Left colon (tissue), 2 donors: ENCODE results near the gene VSTM4. TPM values are rescaled to one million over a fixed set of nuclear protein-coding genes. Genes with fewer than 3 reads are reported as not detected.

Experiments used
- ATAC-seq: fragments of 200-7000 bp; cut with Tn5 transposase; one replicate; pipeline ENCODE4 v1.9.1; 2020; ENCODE audit warnings: mild to moderate bottlenecking, moderate library complexity
- DNase-seq, 2 donors: peaks; one replicate each; pipeline ENCODE4 v3.0.0-alpha.2; 2020
- intact Hi-C, 2 donors: fragments of 100-400 bp; cut with DNase I in 1 of 2; cut with micrococcal nuclease in 1 of 2; formaldehyde crosslinking; loops; one replicate each; pipeline versions ENCODE4 v1.11.2 to v1.14.0; 2022; cut with DNase I, micrococcal nuclease
- total RNA-seq, 2 donors: library from RNA; stranded (reverse); fragmentation: NEBNext Ultra II Directional; extraction: Animal tissue kit (Norgen Biotek cat#: 25700); gene quantifications; one replicate each; pipeline ENCODE4 v1.2.1, GENCODE V29; 2021
- donor health status: DM: no; HTN: no; CAD: no.
- donor health status: DM: yes; HTN: yes; CAD: no.

The VSTM4 gene
- total RNA-seq, 2 donors from 2014 or later = 1.4 to 3.5 TPM

- ATAC-seq = no peak
- intact Hi-C loops = no loop called here
- DNase-seq = no peak
These were observed 58.0 kb downstream of the VSTM4 start for GRCh38 chr10:49057231-49057880.

- intact Hi-C loops = no loop called here
- ATAC-seq (no peak), DNase-seq (no peak)
These were observed 59.0 kb downstream of the VSTM4 start for GRCh38 chr10:49056356-49056755.

- DNase-seq (no peak), ATAC-seq (no peak)
- intact Hi-C loops = no loop called here
These were observed 60.0 kb downstream of the VSTM4 start for GRCh38 chr10:49055221-49055849.

GRCh38 chr10:49054753-49055152 is 60.6 kb downstream of the VSTM4 start:
- DNase-seq (no peak), ATAC-seq (no peak)
- intact Hi-C loops = no loop called here

GRCh38 chr10:49053998-49054692 is 61.2 kb downstream of the VSTM4 start:
- ATAC-seq (no peak), DNase-seq (no peak)
- intact Hi-C loops = no loop called here

GRCh38 chr10:49053053-49053997 is 62.0 kb downstream of the VSTM4 start:
- ATAC-seq (no peak), DNase-seq (no peak)
- intact Hi-C loops = no loop called here

- ATAC-seq (no peak), DNase-seq (no peak)
- intact Hi-C loops = no loop called here
These were observed 63.3 kb downstream of the VSTM4 start for GRCh38 chr10:49052069-49052468.

- intact Hi-C loops = no loop called here
- ATAC-seq (no peak), DNase-seq (no peak)
These were observed 64.4 kb downstream of the VSTM4 start for GRCh38 chr10:49050906-49051305.

- DNase-seq (no peak), ATAC-seq (no peak)
- intact Hi-C loops = no loop called here
These were observed 65.0 kb downstream of the VSTM4 start for GRCh38 chr10:49050366-49050765.

- ATAC-seq (no peak), DNase-seq (no peak)
- intact Hi-C loops = no loop called here
These were observed 65.7 kb downstream of the VSTM4 start for GRCh38 chr10:49049660-49050059.

GRCh38 chr10:49047128-49047639 is 68.1 kb downstream of the VSTM4 start:
- intact Hi-C loops = no loop called here
- DNase-seq (no peak), ATAC-seq (no peak)

GRCh38 chr10:49044293-49045193 is 70.8 kb downstream of the VSTM4 start:
- DNase-seq = no peak
- intact Hi-C loops = no loop called here
- ATAC-seq = no peak

- ATAC-seq (no peak), DNase-seq (no peak)
- intact Hi-C loops = no loop called here
These were observed 74.7 kb downstream of the VSTM4 start for GRCh38 chr10:49040601-49041000.

GRCh38 chr10:49039409-49039808 is 75.9 kb downstream of the VSTM4 start:
- ATAC-seq (no peak), DNase-seq (no peak)
- intact Hi-C loops = no loop called here

GRCh38 chr10:49038711-49039110 is 76.6 kb downstream of the VSTM4 start:
- intact Hi-C loops = no loop called here
- ATAC-seq = no peak
- no peak for DNase-seq

- DNase-seq (no peak), ATAC-seq (no peak)
- intact Hi-C loops = no loop called here
These were observed 78.1 kb downstream of the VSTM4 start for GRCh38 chr10:49037187-49037586.

GRCh38 chr10:49036638-49037037 is 78.7 kb downstream of the VSTM4 start:
- ATAC-seq = no peak
- intact Hi-C loops = no loop called here
- no peak for DNase-seq

GRCh38 chr10:49035920-49036319 is 79.4 kb downstream of the VSTM4 start:
- ATAC-seq = no peak
- intact Hi-C loops = no loop called here

More at GRCh38 chr10:49035920-49036319, 79.4 kb downstream of the VSTM4 start:
- no peak for DNase-seq
